ENCODE measurements around the gene MYO10.

- TF ChIP-seq CTCF (IDR thresholded peaks at IDR 0.05) (no peak), POLR2A (IDR thresholded peaks at IDR 0.05) (no peak)
Observed at GRCh38 chr5:16732356-16732755, 203.7 kb downstream of the MYO10 start.
